HepG2 (cell line): ENCODE results near the gene SEZ6. TPM values are rescaled to one million over a fixed set of nuclear protein-coding genes. Genes with fewer than 3 reads are reported as not detected.
A peak's percentile ranks its signal among the peaks of the same experiment; 100 is the strongest.

ENCODE experiments used
- EHMT2 ChIP-seq: fragments of 200-600 bp; sonication (generic); IDR thresholded peaks from 2 replicates; pipeline ENCODE4 v1.7.0; 2017; ENCODE audit warnings: antibody characterized with exemption, low read depth, low read length, borderline replicate concordance
- GABPB1 ChIP-seq: IDR thresholded peaks from 2 replicates; pipeline ENCODE4 v1.6.1; 2016; ENCODE audit warnings: mild to moderate bottlenecking, missing genetic modification reagents, moderate library complexity, missing compliant biosample characterization
- HIC2 ChIP-seq: sonication (generic); formaldehyde crosslinking; IDR thresholded peaks from 2 replicates; pipeline ENCODE4 v1.9.0; 2022; ENCODE audit warnings: low read depth, missing genetic modification reagents
- IRF2 ChIP-seq: IDR thresholded peaks from 2 replicates; pipeline ENCODE4 v1.6.1; 2018; ENCODE audit warnings: missing genetic modification reagents, missing compliant biosample characterization
- MIER3 ChIP-seq: IDR thresholded peaks from 2 replicates; pipeline ENCODE4 v1.6.1; 2016; ENCODE audit warnings: missing compliant biosample characterization, borderline replicate concordance
- PATZ1 ChIP-seq: sonication (generic); formaldehyde crosslinking; IDR thresholded peaks from 2 replicates; pipeline ENCODE4 v1.4.0; 2020; ENCODE audit warnings: missing genetic modification reagents
- PITX1 ChIP-seq: sonication (generic); formaldehyde crosslinking; IDR thresholded peaks from 2 replicates; pipeline ENCODE4 v1.5.1; 2020; ENCODE audit warnings: mild to moderate bottlenecking, missing genetic modification reagents
- RARA ChIP-seq: IDR thresholded peaks from 2 replicates; pipeline ENCODE4 v1.6.1; 2016; ENCODE audit warnings: missing genetic modification reagents, missing compliant biosample characterization
- SOX13 ChIP-seq, 3 experiments: fragments of 450-650 bp in 1 of 3; sonication (generic) in 1 of 3; formaldehyde crosslinking in 1 of 3; IDR thresholded peaks in 2 of 3; conservative IDR thresholded peaks in 1 of 3; 2 replicates each; pipeline versions ENCODE4 v1.5.0 to v1.6.1; 2016 to 2020; ENCODE audit warnings: antibody characterized with exemption in 1 of 3, mild to moderate bottlenecking in 1 of 3, missing compliant biosample characterization in 1 of 3, missing genetic modification reagents in 1 of 3, moderate library complexity in 1 of 3
- ZBTB4 ChIP-seq: sonication (generic); formaldehyde crosslinking; IDR thresholded peaks from 2 replicates; pipeline ENCODE4 v1.4.0; 2020; ENCODE audit warnings: missing genetic modification reagents, mild to moderate bottlenecking, borderline replicate concordance
- ZNF264 ChIP-seq: sonication (generic); formaldehyde crosslinking; IDR thresholded peaks from 2 replicates; pipeline ENCODE4 v1.4.0; 2020; ENCODE audit warnings: missing genetic modification reagents
- ZNF317 ChIP-seq: sonication (generic); formaldehyde crosslinking; IDR thresholded peaks from 2 replicates; pipeline ENCODE4 v1.5.0; 2020; ENCODE audit warnings: mild to moderate bottlenecking, missing genetic modification reagents
- ZNF710 ChIP-seq: sonication (generic); formaldehyde crosslinking; IDR thresholded peaks from 2 replicates; pipeline ENCODE4 v1.5.0; 2020; ENCODE audit warnings: mild to moderate bottlenecking, missing genetic modification reagents, borderline replicate concordance
- ZSCAN22 ChIP-seq: sonication (generic); formaldehyde crosslinking; IDR thresholded peaks from 2 replicates; pipeline ENCODE4 v1.4.0; 2020; ENCODE audit warnings: mild to moderate bottlenecking, missing genetic modification reagents
- ZSCAN31 ChIP-seq: sonication (generic); formaldehyde crosslinking; IDR thresholded peaks from 2 replicates; pipeline ENCODE4 v1.5.0; 2020; ENCODE audit warnings: low read depth, mild to moderate bottlenecking, missing genetic modification reagents
- polyA plus RNA-seq, 8 experiments: library from polyadenylated mRNA; depleted of rRNA in 3 of 8; stranded (reverse) in 7 of 8; unstranded in 1 of 8; fragments of >200 nt; fragmentation: Illumina TruSeq in 4 of 8; extraction: Trizol in 4 of 8; gene quantifications; 2 replicates each; pipeline versions ENCODE4 v1.2.1 to v1.2.3, GENCODE V29; 2011 to 2016; ENCODE audit warnings: low read depth in 4 of 8, missing spikeins in 1 of 8, mixed read lengths in 1 of 8; ENCODE audit not compliant: insufficient read depth in 1 of 8
- total RNA-seq, 5 experiments: library from RNA; depleted of rRNA; stranded (reverse); fragments of >200 nt; fragmentation: Illumina TruSeq; extraction: Trizol; gene quantifications; 2 replicates each; pipeline ENCODE4 v1.2.3, GENCODE V29; 2016; ENCODE audit warnings: low read depth in 1 of 5

SEZ6 gene
- total and polyA plus RNA-seq, 2 of the 13 experiments (the other 11 are each of a cell fraction or from before 2014, with no cell fraction given): not detected

- TF ChIP-seq ZBTB4 (CRISPR knock-in tag) (peak; percentile 41; the same call in 1 of the 2 replicates), IRF2 (peak; percentile 51; the same call in 1 of the 2 replicates), ZSCAN22 (no peak), HIC2 (CRISPR knock-in tag) (peak; percentile 87), PITX1 (peak; percentile 76; the same call in 1 of the 2 replicates), ZSCAN31 (CRISPR knock-in tag) (peak; percentile 69), SOX13 (IDR thresholded peaks at IDR 0.05) (0 out of 2 replicates have a peak, but pooled peaks have one; percentile 32), SOX13 (CRISPR knock-in tag; conservative IDR thresholded peaks at IDR 0.05 in 1 of 2, IDR thresholded peaks at IDR 0.05 in 1 of 2) (peak in 1 of 2 experiments; percentile 88; a peak in 2 of 4 replicates), ZNF317 (CRISPR knock-in tag) (peak; percentile 52; the same call in 1 of the 2 replicates), EHMT2 (no peak), ZNF710 (CRISPR knock-in tag) (peak; percentile 65), RARA (CRISPR knock-in tag) (peak; percentile 61), MIER3 (peak; percentile 29; the same call in 1 of the 2 replicates), ZNF264 (CRISPR knock-in tag) (peak; percentile 46; the same call in 1 of the 2 replicates), PATZ1 (CRISPR knock-in tag) (0 out of 2 replicates have a peak, but pooled peaks have one; percentile 36), GABPB1 (CRISPR knock-in tag) (peak; percentile 64)
Observed at GRCh38 chr17:29042679-29043538, 37.1 kb upstream of the SEZ6 start, which contains the start of gene PIPOX (continued).
